ENCODE data around the gene USP28.
"Not testable (repeated sequence)": the region's sequence is repeated elsewhere in the genome, so short reads cannot be mapped to it uniquely, and the experiment has no call there.

Gene USP28

GRCh38 chr11:113773092-113773415, 102.3 kb downstream of the USP28 start:
- DNase-seq (ENCODE audit: low read depth), result no peak
- peak overlapping the region; percentile 82 for H3K4me3 ChIP-seq (ENCODE audit: low read depth, low read length)
- in situ Hi-C loops (cut with HindIII; ENCODE audit: low sequenced_read_pairs), result no loop called here
- TF ChIP-seq CTCF (IDR thresholded peaks at IDR 0.05; ENCODE audit: low read depth, low read length, missing control alignments), result no peak

GRCh38 chr11:113771964-113772363, 103.4 kb downstream of the USP28 start:
- no peak overlapping the region for H3K4me3 ChIP-seq (ENCODE audit: low read depth, low read length)
- in situ Hi-C loops (cut with HindIII; ENCODE audit: low sequenced_read_pairs), result no loop called here
- DNase-seq (ENCODE audit: low read depth), result no peak
- no peak for TF ChIP-seq CTCF (IDR thresholded peaks at IDR 0.05; ENCODE audit: low read depth, low read length, missing control alignments)

GRCh38 chr11:113764527-113765219, 110.7 kb downstream of the USP28 start:
- TF ChIP-seq CTCF (IDR thresholded peaks at IDR 0.05; ENCODE audit: low read depth, low read length, missing control alignments), result no peak

GRCh38 chr11:113763040-113763439, 112.3 kb downstream of the USP28 start:
- DNase-seq (ENCODE audit: low read depth); in situ Hi-C loops (cut with HindIII; ENCODE audit: low sequenced_read_pairs); H3K4me3 ChIP-seq (ENCODE audit: low read depth, low read length): not testable (repeated sequence)

More at GRCh38 chr11:113764527-113765219, 110.7 kb downstream of the USP28 start:
- in situ Hi-C loops (cut with HindIII; ENCODE audit: low sequenced_read_pairs), result no loop called here
- no peak overlapping the region for H3K4me3 ChIP-seq (ENCODE audit: low read depth, low read length)
- DNase-seq (ENCODE audit: low read depth), result no peak

GRCh38 chr11:113760241-113760640, 115.1 kb downstream of the USP28 start:
- no peak overlapping the region for H3K4me3 ChIP-seq (ENCODE audit: low read depth, low read length)
- in situ Hi-C loops (cut with HindIII; ENCODE audit: low sequenced_read_pairs), result no loop called here
- no peak for DNase-seq (ENCODE audit: low read depth)
- TF ChIP-seq CTCF (IDR thresholded peaks at IDR 0.05; ENCODE audit: low read depth, low read length, missing control alignments), result no peak

GRCh38 chr11:113752932-113753331, 122.4 kb downstream of the USP28 start:
- TF ChIP-seq CTCF (IDR thresholded peaks at IDR 0.05; ENCODE audit: low read depth, low read length, missing control alignments), result no peak
- no peak overlapping the region for H3K4me3 ChIP-seq (ENCODE audit: low read depth, low read length)
- in situ Hi-C loops (cut with HindIII; ENCODE audit: low sequenced_read_pairs), result no loop called here
- DNase-seq (ENCODE audit: low read depth), result no peak

Measured in astrocyte of the cerebellum (primary cell).